Naive thymus-derived CD4-positive, alpha-beta T cell (primary cell): ENCODE results near the gene ZNF660. TPM values are rescaled to one million over a fixed set of nuclear protein-coding genes. Genes with fewer than 3 reads are reported as not detected.
"Not testable (repeated sequence)": the region's sequence is repeated elsewhere in the genome, so short reads cannot be mapped to it uniquely, and the experiment has no call there.

Experiments
- ATAC-seq: fragments of 150-1000 bp; cut with Tn5 transposase; 2 replicates; pipeline ENCODE4 v1.10.0; 2021; ENCODE audit warnings: mild to moderate bottlenecking, moderate library complexity
- CTCF ChIA-PET: fragments of 350-600 bp; sonication (Branson Sonifier 250); formaldehyde crosslinking; loops from one replicate; lab custom pipeline; 2021; ENCODE audit warnings: antibody characterized with exemption; lab: Charles Lee
- POLR2A ChIA-PET: fragments of 350-600 bp; sonication (Branson Sonifier 250); formaldehyde crosslinking; loops from one replicate; lab custom pipeline; 2021; ENCODE audit warnings: antibody characterized with exemption, inconsistent platforms; lab: Charles Lee
- DNase-seq, 9 donors: peaks; one replicate each; pipeline versions ENCODE4 v3.0.0 to v3.0.0-alpha.2; 2020 to 2022; ENCODE audit warnings: mixed read lengths in 1 of 9
- H3K27ac ChIP-seq: one replicate; pipeline ENCODE4 v1.7.0; 2013; ENCODE audit warnings: mild to moderate bottlenecking, low read depth, low read length, moderate library complexity
- H3K27me3 ChIP-seq, 2 donors: one replicate each; pipeline ENCODE4 v1.7.0; 2013; ENCODE audit warnings: low read length in 2 of 2, mild to moderate bottlenecking in 2 of 2, moderate library complexity in 2 of 2; ENCODE audit not compliant: control insufficient read depth in 2 of 2, insufficient read depth in 2 of 2
- H3K36me3 ChIP-seq, 3 experiments: 1 replicate in 2 of 3; 2 replicates in 1 of 3; pipeline ENCODE4 v1.7.0; 2013; ENCODE audit warnings: low read length in 3 of 3, mild to moderate bottlenecking in 3 of 3, moderate library complexity in 1 of 3; ENCODE audit not compliant: insufficient read depth in 3 of 3, control insufficient read depth in 2 of 3
- H3K4me1 ChIP-seq, 2 donors: one replicate each; pipeline ENCODE4 v1.7.0; 2013; ENCODE audit warnings: low read length in 2 of 2, mild to moderate bottlenecking in 2 of 2, moderate library complexity in 1 of 2; ENCODE audit not compliant: control insufficient read depth in 2 of 2, insufficient read depth in 2 of 2
- H3K4me3 ChIP-seq: 2 replicates; pipeline ENCODE4 v1.7.0; 2013; ENCODE audit warnings: mild to moderate bottlenecking, low read length
- H3K9me3 ChIP-seq, 3 experiments: 1 replicate in 2 of 3; 2 replicates in 1 of 3; pipeline ENCODE4 v1.7.0; 2013; ENCODE audit warnings: low read length in 3 of 3; ENCODE audit not compliant: control insufficient read depth in 2 of 3
- H3K27ac Mint-ChIP-seq, 9 donors: one replicate each; pipeline ENCODE4 v1.8.0; 2020 to 2022; ENCODE audit warnings: mixed read lengths in 9 of 9, mild to moderate bottlenecking in 8 of 9, moderate library complexity in 5 of 9, inconsistent platforms in 2 of 9
- H3K27me3 Mint-ChIP-seq, 5 donors: one replicate each; pipeline ENCODE4 v1.8.0; 2021 to 2022; ENCODE audit warnings: mixed read lengths in 5 of 5, mild to moderate bottlenecking in 1 of 5
- H3K36me3 Mint-ChIP-seq, 5 donors: one replicate each; pipeline ENCODE4 v1.8.0; 2020 to 2022; ENCODE audit warnings: mixed read lengths in 5 of 5, mild to moderate bottlenecking in 3 of 5, inconsistent platforms in 1 of 5
- H3K4me1 Mint-ChIP-seq, 7 donors: one replicate each; pipeline ENCODE4 v1.8.0; 2020 to 2022; ENCODE audit warnings: mixed read lengths in 7 of 7, mild to moderate bottlenecking in 3 of 7, inconsistent platforms in 1 of 7
- H3K4me3 Mint-ChIP-seq, 10 donors: one replicate each; pipeline ENCODE4 v1.8.0; 2020 to 2022; ENCODE audit warnings: mild to moderate bottlenecking in 10 of 10, mixed read lengths in 10 of 10, moderate library complexity in 6 of 10, inconsistent platforms in 2 of 10
- H3K9me3 Mint-ChIP-seq, 11 donors: one replicate each; pipeline ENCODE4 v1.8.0; 2020 to 2022; ENCODE audit warnings: mixed read lengths in 11 of 11, mild to moderate bottlenecking in 4 of 11, inconsistent platforms in 1 of 11, moderate library complexity in 1 of 11
- intact Hi-C, 2 donors: fragments of 100-400 bp; cut with micrococcal nuclease; formaldehyde crosslinking; loops; one replicate each; pipeline ENCODE4 v1.15.1; 2023
- polyA plus RNA-seq, 2 donors: library from polyadenylated mRNA; unstranded; fragments of 300-500 nt; fragmentation: Illumina TruSeq; gene quantifications; one replicate each; pipeline ENCODE4 v1.2.3, GENCODE V29; 2021
- total RNA-seq, 6 experiments: library from RNA in 5 of 6; stranded (reverse) in 5 of 6; gene quantifications; 1 replicate in 5 of 6; 2 replicates in 1 of 6; pipeline ENCODE4 v1.2.3 and lab custom pipeline; 2021 to 2026

The ZNF660 gene
- total and polyA plus RNA-seq, 7 experiments from 2014 or later, result 0.02 to 1.7 (median 0.40) TPM; not detected in 1

GRCh38 chr3:44577354-44577952 lies 7.3 kb upstream of the ZNF660 start:
- H3K36me3 ChIP-seq, H3K27ac Mint-ChIP-seq, H3K4me1 ChIP-seq, DNase-seq, ATAC-seq, CTCF ChIA-PET, H3K4me3 Mint-ChIP-seq, POLR2A ChIA-PET, intact Hi-C loops, H3K4me1 Mint-ChIP-seq, H3K27me3 ChIP-seq, H3K27ac ChIP-seq, H3K4me3 ChIP-seq: not testable (repeated sequence)
- H3K9me3 ChIP-seq, result peaks cover 0 to 16% (median 0%) of the 10 kb centered on the region in 3 experiments
- Mint-ChIP-seq H3K27me3 (peaks cover 0 to 11% (median 8%) of the 10 kb centered on the region in 5 donors), H3K36me3 (peaks cover 0 to 31% (median 27%) of the 10 kb centered on the region in 5 donors), H3K9me3 (peaks cover 0 to 75% (median 26%) of the 10 kb centered on the region in 11 donors)

GRCh38 chr3:44578316-44578715 lies 6.4 kb upstream of the ZNF660 start:
- DNase-seq, intact Hi-C loops, H3K4me1 ChIP-seq, H3K36me3 ChIP-seq, H3K4me3 ChIP-seq, CTCF ChIA-PET, H3K27me3 ChIP-seq, H3K27ac Mint-ChIP-seq, ATAC-seq, H3K4me1 Mint-ChIP-seq, H3K27ac ChIP-seq, H3K4me3 Mint-ChIP-seq, POLR2A ChIA-PET: not testable (repeated sequence)
- peaks cover under 1 to 74% (median 26%) of the 10 kb centered on the region in 11 donors for H3K9me3 Mint-ChIP-seq
- H3K9me3 ChIP-seq, result peaks cover 0 to 10% (median 0%) of the 10 kb centered on the region in 3 experiments
- H3K36me3 Mint-ChIP-seq, result peaks cover 0 to 25% (median 21%) of the 10 kb centered on the region in 5 donors
- peaks cover 0 to 19% (median 8%) of the 10 kb centered on the region in 5 donors for H3K27me3 Mint-ChIP-seq

GRCh38 chr3:44578924-44579515 lies 5.7 kb upstream of the ZNF660 start:
- POLR2A ChIA-PET, H3K27ac ChIP-seq, CTCF ChIA-PET, H3K4me1 ChIP-seq, DNase-seq, intact Hi-C loops, H3K4me3 ChIP-seq, H3K4me3 Mint-ChIP-seq, H3K27ac Mint-ChIP-seq, H3K27me3 ChIP-seq, H3K9me3 ChIP-seq, ATAC-seq, H3K4me1 Mint-ChIP-seq, H3K36me3 ChIP-seq: not testable (repeated sequence)
- Mint-ChIP-seq H3K27me3 (peaks cover 6 to 26% (median 15%) of the 10 kb centered on the region in 5 donors), H3K9me3 (peaks cover 0 to 74% (median 31%) of the 10 kb centered on the region in 11 donors), H3K36me3 (peaks cover 0 to 29% (median 22%) of the 10 kb centered on the region in 5 donors)

GRCh38 chr3:44579749-44580148 lies 5.0 kb upstream of the ZNF660 start:
- Mint-ChIP-seq H3K27me3 (peaks cover 10 to 33% (median 20%) of the 10 kb centered on the region in 5 donors), H3K9me3 (peaks cover 0 to 70% (median 27%) of the 10 kb centered on the region in 11 donors), H3K36me3 (peaks cover 3 to 26% (median 21%) of the 10 kb centered on the region in 5 donors)
- H3K27ac Mint-ChIP-seq, ATAC-seq, H3K4me1 ChIP-seq, H3K4me3 Mint-ChIP-seq, H3K9me3 ChIP-seq, H3K27ac ChIP-seq, CTCF ChIA-PET, POLR2A ChIA-PET, H3K27me3 ChIP-seq, intact Hi-C loops, H3K4me3 ChIP-seq, H3K4me1 Mint-ChIP-seq, H3K36me3 ChIP-seq, DNase-seq: not testable (repeated sequence)

GRCh38 chr3:44580971-44581370 lies 3.8 kb upstream of the ZNF660 start:
- POLR2A ChIA-PET, ATAC-seq, intact Hi-C loops, DNase-seq, H3K9me3 ChIP-seq, H3K27ac Mint-ChIP-seq, H3K36me3 ChIP-seq, H3K27ac ChIP-seq, H3K4me3 Mint-ChIP-seq, H3K4me1 ChIP-seq, CTCF ChIA-PET, H3K27me3 ChIP-seq, H3K4me3 ChIP-seq: not testable (repeated sequence)
- Mint-ChIP-seq H3K4me1 (peaks cover 0 to 12% (median 9%) of the 10 kb centered on the region in 7 donors), H3K27me3 (peaks cover 18 to 44% (median 30%) of the 10 kb centered on the region in 5 donors), H3K36me3 (peaks cover 3 to 26% (median 21%) of the 10 kb centered on the region in 5 donors), H3K9me3 (peaks cover 0 to 60% (median 25%) of the 10 kb centered on the region in 11 donors)

GRCh38 chr3:44596621-44597020 lies 11.9 kb downstream of the ZNF660 start:
- Histone ChIP-seq H3K4me3 (no peak overlapping the region), H3K4me1 (no peaks in the 10 kb centered on the region), H3K27ac (no peak overlapping the region), H3K9me3 (peaks cover 0 to 18% (median 0%) of the 10 kb centered on the region in 3 experiments), H3K27me3 (no peaks in the 10 kb centered on the region), H3K36me3 (no peaks in the 10 kb centered on the region)
- Mint-ChIP-seq H3K4me1 (no peaks in the 10 kb centered on the region), H3K27me3 (peaks cover 0 to 10% (median 0%) of the 10 kb centered on the region in 5 donors), H3K4me3 (no peak overlapping the region), H3K9me3 (peaks cover 10 to 51% (median 27%) of the 10 kb centered on the region in 11 donors), H3K36me3 (peaks cover 0 to 34% (median 14%) of the 10 kb centered on the region in 5 donors), H3K27ac (no peak overlapping the region)
- ATAC-seq (no peak), DNase-seq (no peak)
- POLR2A ChIA-PET, result interaction anchor here (0.6 kb wide), 1 partner anchor 89 kb away, joined by 3 read pairs; no protein-coding TSS in a partner anchor
- CTCF ChIA-PET, result no interaction called here
- intact Hi-C loops, result no loop called here
